ENCODE results near the gene TMEM150B. TPM values are rescaled to one million over a fixed set of nuclear protein-coding genes. Genes with fewer than 3 reads are reported as not detected.

TMEM150B gene
- total and polyA plus RNA-seq, 9 of the 15 experiments (the other 6 are each of a cell fraction or from before 2014, with no cell fraction given), result 0.47 to 1.3 (median 0.74) TPM; not detected in 2

GRCh38 chr19:55303477-55303876, 21.7 kb downstream of the TMEM150B start:
- no peak overlapping the region for H3K4me2 ChIP-seq (ENCODE audit: insufficient read depth, low read length)
- no TSS peak for BruUV-seq (replicated peaks)
- ChIA-PET POLR2A (interaction anchor here (0.5 to 2.6 kb wide), 4 partner anchors 10 to 344 kb away, joined by 3 to 12 read pairs (median 4); partner anchors contain the start of genes CCDC106 and UBE2S), CTCF (ENCODE audit: low intra/inter-chr PET ratio) (no interaction called here)
- no peaks in the 10 kb centered on the region for H3K79me2 ChIP-seq (ENCODE audit: control insufficient read depth, insufficient read depth, low read length)
- H3K4me1 ChIP-seq (replicated peaks in 1 of 2; ENCODE audit: control insufficient read depth in 2 of 2, insufficient read depth in 2 of 2, low read length in 2 of 2), result peaks cover 9 to 47% of the 10 kb centered on the region in 2 experiments; a peak in 4 of 5 replicates
- WGBS (ENCODE audit: insufficient coverage, low coverage, missing lambda C conversion rate), result 82% methylated on average over 11 of the region's 11 CpGs
- TF ChIP-seq PRDM10 (IDR thresholded peaks at IDR 0.05; ENCODE audit: partially characterized antibody) (peak; percentile 95), NR1H2 (CRISPR knock-in tag; IDR thresholded peaks at IDR 0.05) (no peak)
- peaks cover 5% of the 10 kb centered on the region; the same call in 1 of the 3 replicates for H3K36me3 ChIP-seq (ENCODE audit: control insufficient read depth, insufficient read depth, low read length)
- H3K27me3 ChIP-seq (ENCODE audit: control insufficient read depth in 2 of 2, insufficient read depth in 2 of 2, low read length in 2 of 2), result no peaks in the 10 kb centered on the region
- H3K9ac ChIP-seq (ENCODE audit: insufficient read depth in 1 of 2, low read depth in 2 of 2, low read length in 2 of 2), result 0 out of 4 replicates have a peak overlapping the region, but pooled peaks of 1 of the 2 experiments have one; percentile 4
- no peaks in the 10 kb centered on the region for H3K9me1 ChIP-seq (ENCODE audit: control insufficient read depth, insufficient read depth, low read length)
- ATAC-seq (no peak), DNase-seq (ENCODE audit: extremely low read depth in 1 of 4, low spot score in 3 of 4) (no peak), FAIRE-seq (no peak)
- intact Hi-C loops (cut with micrococcal nuclease), result loop anchor here (5.0 kb wide), 2 partner anchors 34 to 84 kb away; partner anchors contain the start of genes KMT5C and RPL28
- no peaks in the 10 kb centered on the region for H4K20me1 ChIP-seq (replicated peaks; ENCODE audit: control insufficient read depth, insufficient read depth, low read length)
- no peaks in the 10 kb centered on the region; the same call in 1 of the 2 replicates for H3K9me3 ChIP-seq (replicated peaks; ENCODE audit: control insufficient read depth, insufficient read depth, low read depth, low read length)
- in situ Hi-C loops (cut with MboI), result no loop called here
- H3K27ac ChIP-seq (ENCODE audit: extremely low read depth, low read depth, low read length), result no peak overlapping the region
- no peak overlapping the region for H3K4me3 ChIP-seq
- H2AFZ ChIP-seq (ENCODE audit: low read depth, low read length), result no peak overlapping the region

All from K562 (cell line).